Erythroblast (primary cell): ENCODE results near the gene JUNB.

Experiments
- GATA1 ChIP-seq: IDR thresholded peaks from 2 replicates; pipeline ENCODE4 v1.6.1; 2011; ENCODE audit warnings: low read depth, mild to moderate bottlenecking, control low read depth, low read length, moderate library complexity
- POLR2A ChIP-seq: IDR thresholded peaks from 2 replicates; pipeline ENCODE4 v1.6.1; 2011; ENCODE audit warnings: mild to moderate bottlenecking, low read length

- TF ChIP-seq GATA1 (no peak), POLR2A (no peak)
Measured at GRCh38 chr19:12778905-12779161, 12.5 kb upstream of the JUNB start.
